Measurements from ENCODE around the gene TASOR. TPM values are rescaled to one million over a fixed set of nuclear protein-coding genes. Genes with fewer than 3 reads are reported as not detected.

TASOR gene
- total RNA-seq, 1 donor from 2014 or later, result 25.8 TPM

DNA sequence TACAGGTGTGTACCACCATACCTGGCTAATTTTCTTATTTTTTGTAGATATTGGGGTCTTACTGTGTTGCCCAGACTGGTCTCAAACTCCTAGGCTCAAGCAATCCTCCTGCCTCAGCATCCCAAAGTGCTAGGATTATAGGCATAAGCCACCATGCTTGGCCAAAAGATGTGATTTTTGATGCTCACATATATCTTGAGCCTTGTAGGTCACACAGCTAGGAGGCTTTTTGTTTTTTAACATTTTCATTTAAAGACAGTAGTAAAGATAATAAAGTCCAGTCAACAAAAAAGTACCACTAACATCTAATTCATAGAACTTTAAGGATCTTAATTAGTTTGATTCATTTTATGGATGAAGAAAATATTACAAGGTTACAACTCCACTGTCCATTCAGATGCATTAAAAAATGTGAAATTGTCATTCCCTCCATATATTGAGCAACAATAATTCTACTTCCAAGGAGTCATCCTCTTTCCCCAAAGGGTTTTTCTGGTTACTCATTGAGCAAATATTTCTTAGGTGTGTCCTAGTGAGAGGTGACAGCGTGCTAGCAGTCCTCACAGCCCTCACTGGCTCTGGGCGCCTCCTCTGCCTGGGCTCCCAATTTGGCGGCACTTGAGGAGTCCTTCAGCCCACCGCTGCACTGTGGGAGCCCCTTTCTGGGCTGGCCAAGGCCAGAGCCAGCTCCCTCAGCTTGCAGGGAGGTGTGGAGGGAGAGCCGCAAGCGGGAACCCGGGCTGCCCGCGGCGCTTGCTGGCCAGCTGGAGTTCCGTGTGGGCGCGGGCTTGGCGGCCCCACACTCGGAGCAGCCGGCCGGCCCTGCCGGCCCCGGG is 8.3 kb upstream of the TASOR start:
- no peaks in the 10 kb centered on the region for H3K27me3 ChIP-seq (ENCODE audit: low read depth)
- H3K4me3 ChIP-seq, result no peak overlapping the region
- H3K9me3 ChIP-seq (replicated peaks), result no peaks in the 10 kb centered on the region
- no peaks in the 10 kb centered on the region for H3K36me3 ChIP-seq
- intact Hi-C loops (cut with micrococcal nuclease), result no loop called here
- DNase-seq, result no peak
- no peak overlapping the region for H3K27ac ChIP-seq (replicated peaks)
- TF ChIP-seq, protein P1, sequence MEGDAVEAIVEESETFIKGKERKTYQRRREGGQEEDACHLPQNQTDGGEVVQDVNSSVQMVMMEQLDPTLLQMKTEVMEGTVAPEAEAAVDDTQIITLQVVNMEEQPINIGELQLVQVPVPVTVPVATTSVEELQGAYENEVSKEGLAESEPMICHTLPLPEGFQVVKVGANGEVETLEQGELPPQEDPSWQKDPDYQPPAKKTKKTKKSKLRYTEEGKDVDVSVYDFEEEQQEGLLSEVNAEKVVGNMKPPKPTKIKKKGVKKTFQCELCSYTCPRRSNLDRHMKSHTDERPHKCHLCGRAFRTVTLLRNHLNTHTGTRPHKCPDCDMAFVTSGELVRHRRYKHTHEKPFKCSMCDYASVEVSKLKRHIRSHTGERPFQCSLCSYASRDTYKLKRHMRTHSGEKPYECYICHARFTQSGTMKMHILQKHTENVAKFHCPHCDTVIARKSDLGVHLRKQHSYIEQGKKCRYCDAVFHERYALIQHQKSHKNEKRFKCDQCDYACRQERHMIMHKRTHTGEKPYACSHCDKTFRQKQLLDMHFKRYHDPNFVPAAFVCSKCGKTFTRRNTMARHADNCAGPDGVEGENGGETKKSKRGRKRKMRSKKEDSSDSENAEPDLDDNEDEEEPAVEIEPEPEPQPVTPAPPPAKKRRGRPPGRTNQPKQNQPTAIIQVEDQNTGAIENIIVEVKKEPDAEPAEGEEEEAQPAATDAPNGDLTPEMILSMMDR (IDR thresholded peaks at IDR 0.05; ENCODE audit: borderline replicate concordance), result no peak
- no peaks in the 10 kb centered on the region for H3K4me1 ChIP-seq

DNA sequence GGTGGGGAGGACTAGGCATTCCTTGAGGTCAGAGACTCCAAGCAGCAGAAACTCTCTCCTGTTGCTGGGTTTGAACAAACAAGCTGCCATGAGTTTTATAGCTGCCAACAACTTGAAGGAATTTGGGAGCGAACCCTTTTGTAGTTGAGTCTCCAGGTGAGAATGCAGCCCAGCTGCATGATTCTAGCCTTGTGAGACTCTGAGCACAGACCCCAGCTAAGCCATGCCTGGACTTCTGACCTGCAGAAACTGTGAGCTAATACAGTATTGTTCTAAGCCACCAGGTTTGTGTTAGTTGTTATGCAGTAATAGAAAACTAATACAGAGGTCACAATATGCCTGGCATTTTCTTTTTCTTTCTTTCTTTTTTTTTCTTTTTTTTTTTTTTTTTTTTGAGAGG is 6.2 kb upstream of the TASOR start:
- Histone ChIP-seq H3K27ac (replicated peaks) (no peak overlapping the region), H3K27me3 (ENCODE audit: low read depth) (no peaks in the 10 kb centered on the region)
- intact Hi-C loops (cut with micrococcal nuclease), result no loop called here

DNA sequence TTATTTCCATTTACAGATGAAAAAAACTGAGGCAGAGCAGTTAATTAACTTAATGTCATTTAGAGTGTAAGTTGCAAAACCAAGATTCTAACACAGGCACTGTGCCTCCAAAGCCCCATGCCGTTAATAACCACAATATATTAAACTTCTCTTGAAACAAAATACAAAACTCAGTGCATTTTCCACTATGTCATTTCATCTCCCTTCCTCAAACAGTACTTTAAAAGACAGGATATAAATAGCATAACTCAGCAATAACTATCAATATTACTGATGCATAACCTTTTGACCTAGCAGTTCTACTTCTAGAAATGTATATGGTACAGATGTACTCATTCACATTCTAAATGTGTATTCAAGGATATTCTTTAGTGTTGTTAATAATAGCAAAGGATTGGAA is 5.1 kb upstream of the TASOR start:
- Histone ChIP-seq H3K4me1 (peaks cover 4% of the 10 kb centered on the region), H3K4me3 (no peak overlapping the region), H3K27me3 (ENCODE audit: low read depth) (no peaks in the 10 kb centered on the region), H3K27ac (replicated peaks) (no peak overlapping the region), H3K9me3 (replicated peaks) (no peaks in the 10 kb centered on the region), H3K36me3 (no peaks in the 10 kb centered on the region)
- no peak for DNase-seq
- TF ChIP-seq, protein P1 (IDR thresholded peaks at IDR 0.05; ENCODE audit: borderline replicate concordance), result no peak
- intact Hi-C loops (cut with micrococcal nuclease), result no loop called here

More for the DNA sequence above, 6.2 kb upstream of the TASOR start:
- TF ChIP-seq, protein P1 (IDR thresholded peaks at IDR 0.05; ENCODE audit: borderline replicate concordance), result no peak
- no peak overlapping the region for H3K4me3 ChIP-seq
- DNase-seq, result no peak
- H3K4me1 ChIP-seq, result no peaks in the 10 kb centered on the region
- no peaks in the 10 kb centered on the region for H3K9me3 ChIP-seq (replicated peaks)
- no peaks in the 10 kb centered on the region for H3K36me3 ChIP-seq

DNA sequence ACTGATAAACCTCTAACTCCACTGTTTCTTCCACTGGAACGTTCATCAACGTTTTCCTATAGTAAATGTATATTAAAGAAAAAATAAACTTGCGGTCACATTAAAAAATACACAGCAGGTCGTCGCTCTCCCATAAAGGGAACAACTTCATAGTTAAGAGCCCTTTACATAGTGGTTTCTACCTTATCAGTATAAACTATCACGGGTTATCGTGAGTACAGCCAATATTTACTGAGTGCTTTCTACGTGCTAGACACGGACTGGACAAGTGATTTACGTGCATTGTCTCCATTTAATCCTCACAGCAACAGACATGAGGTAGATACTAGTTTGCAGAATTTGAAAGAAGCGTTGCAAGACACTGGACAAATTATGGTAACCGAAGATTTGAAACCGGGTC is 964 bp upstream of the TASOR start:
- TF ChIP-seq, protein P1 (IDR thresholded peaks at IDR 0.05; ENCODE audit: borderline replicate concordance), result no peak
- Histone ChIP-seq H3K27me3 (ENCODE audit: low read depth) (no peaks in the 10 kb centered on the region), H3K9me3 (replicated peaks) (no peaks in the 10 kb centered on the region), H3K4me3 (no peak overlapping the region), H3K4me1 (peaks cover 39% of the 10 kb centered on the region), H3K27ac (replicated peaks) (no peak overlapping the region), H3K36me3 (no peaks in the 10 kb centered on the region)
- intact Hi-C loops (cut with micrococcal nuclease), result no loop called here
- DNase-seq, result no peak

DNA sequence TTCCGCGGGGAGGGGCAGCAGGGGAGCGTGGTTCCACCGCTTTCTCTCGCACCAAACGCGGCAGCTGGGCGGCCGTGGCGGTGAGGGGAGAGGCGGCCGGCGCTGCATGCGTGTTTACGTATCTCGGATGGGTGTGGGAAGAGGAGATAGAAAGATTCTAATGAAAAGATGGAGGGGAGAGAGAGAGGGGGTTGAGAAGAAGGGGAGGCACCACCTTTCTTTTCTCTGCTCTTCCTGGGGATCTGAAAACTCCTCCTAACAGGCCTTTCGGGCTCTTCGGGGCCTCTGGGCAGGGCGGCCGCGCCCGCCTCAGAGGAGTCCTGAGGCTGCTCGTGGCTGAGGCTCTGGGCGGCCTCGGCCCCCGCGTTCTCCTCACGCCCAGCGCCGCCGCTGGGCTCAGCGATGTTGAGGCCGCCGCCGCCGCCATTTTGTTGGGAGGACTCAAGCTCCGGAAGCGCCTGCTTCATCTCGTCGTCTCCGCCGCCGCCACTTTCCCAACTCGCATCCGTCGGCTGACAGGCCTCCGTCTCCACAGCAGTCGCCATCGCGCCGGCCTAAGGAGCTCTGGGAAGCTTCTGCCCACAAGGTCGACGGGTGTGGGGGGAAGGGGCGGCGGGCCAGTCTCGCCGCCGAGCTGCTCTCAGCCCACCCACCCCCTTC is 473 bp downstream of the TASOR start:
- peak; percentile 74 for DNase-seq
- peaks cover 45% of the 10 kb centered on the region for H3K4me1 ChIP-seq
- H3K36me3 ChIP-seq, result no peaks in the 10 kb centered on the region
- H3K9me3 ChIP-seq (replicated peaks), result no peaks in the 10 kb centered on the region
- peak overlapping the region; percentile 100 for H3K27ac ChIP-seq (replicated peaks)
- intact Hi-C loops (cut with micrococcal nuclease), result no loop called here
- TF ChIP-seq, protein P1 (IDR thresholded peaks at IDR 0.05; ENCODE audit: borderline replicate concordance), result no peak
- no peaks in the 10 kb centered on the region for H3K27me3 ChIP-seq (ENCODE audit: low read depth)
- H3K4me3 ChIP-seq, result peak overlapping the region; percentile 98

Measured in left ventricle myocardium inferior (tissue), 1 donor.